ENCODE results near the gene UBE2Z. TPM values are rescaled to one million over a fixed set of nuclear protein-coding genes. Genes with fewer than 3 reads are reported as not detected.

The UBE2Z gene
- total RNA-seq, 1 donor from 2014 or later, result 39.4 TPM

DNA sequence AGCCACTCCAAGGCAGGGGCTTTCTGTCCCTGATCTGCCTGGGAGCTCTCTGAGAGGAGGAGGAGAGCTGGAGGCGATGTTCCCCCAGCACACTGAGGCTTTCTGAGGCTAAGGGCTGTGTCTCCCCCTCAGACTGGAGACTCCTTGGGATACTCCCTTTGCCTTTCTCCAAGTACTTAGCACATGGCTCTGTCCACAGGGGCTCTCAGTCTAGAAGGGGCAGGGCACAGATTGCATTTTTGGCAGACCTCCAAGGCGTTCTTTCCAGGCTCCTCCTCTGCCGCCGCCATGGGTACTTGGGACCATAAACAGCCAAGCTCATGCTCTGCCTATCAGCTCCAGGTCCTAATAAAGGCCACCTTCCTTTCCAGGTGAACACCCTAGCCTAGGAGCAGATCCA lies 62.0 kb downstream of the UBE2Z start:
- Histone ChIP-seq H3K4me3 (no peak overlapping the region), H3K4me1 (no peaks in the 10 kb centered on the region), H3K27me3 (ENCODE audit: low read depth) (peaks cover 100% of the 10 kb centered on the region), H3K9me3 (replicated peaks) (no peaks in the 10 kb centered on the region), H3K27ac (replicated peaks) (no peak overlapping the region), H3K36me3 (no peaks in the 10 kb centered on the region)
- no peak for TF ChIP-seq CTCF (IDR thresholded peaks at IDR 0.05; ENCODE audit: borderline replicate concordance)
- no peak for DNase-seq
- intact Hi-C loops (cut with micrococcal nuclease), result no loop called here

GRCh38 chr17:48970865-48971687 lies 62.9 kb downstream of the UBE2Z start:
- Histone ChIP-seq H3K4me3 (no peak overlapping the region), H3K9me3 (replicated peaks) (no peaks in the 10 kb centered on the region), H3K27ac (replicated peaks) (no peak overlapping the region), H3K27me3 (ENCODE audit: low read depth) (peaks cover 100% of the 10 kb centered on the region), H3K36me3 (no peaks in the 10 kb centered on the region), H3K4me1 (no peaks in the 10 kb centered on the region)
- intact Hi-C loops (cut with micrococcal nuclease), result no loop called here
- no peak for DNase-seq
- TF ChIP-seq CTCF (IDR thresholded peaks at IDR 0.05; ENCODE audit: borderline replicate concordance), result no peak

DNA sequence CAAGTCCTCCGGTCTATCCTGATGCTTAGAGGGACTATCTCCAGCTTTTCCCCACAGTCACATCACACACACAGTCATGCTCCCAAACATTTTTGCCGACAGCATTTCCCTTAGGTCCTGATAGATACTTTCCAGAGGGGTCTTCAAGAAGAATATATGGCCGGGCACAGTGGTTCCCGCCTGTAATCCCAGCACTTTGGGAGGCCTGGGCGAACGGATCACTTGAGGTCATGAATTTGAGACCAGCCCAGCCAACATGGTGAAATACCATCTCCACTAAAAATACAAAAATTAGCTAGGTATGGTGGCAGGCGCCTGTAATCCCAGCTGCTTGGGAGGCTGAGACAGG lies 64.5 kb downstream of the UBE2Z start:
- intact Hi-C loops (cut with micrococcal nuclease), result no loop called here
- no peak for DNase-seq
- no peaks in the 10 kb centered on the region for H3K4me1 ChIP-seq
- TF ChIP-seq CTCF (IDR thresholded peaks at IDR 0.05; ENCODE audit: borderline replicate concordance), result no peak
- no peak overlapping the region for H3K27ac ChIP-seq (replicated peaks)
- H3K27me3 ChIP-seq (ENCODE audit: low read depth), result peaks cover 100% of the 10 kb centered on the region
- H3K36me3 ChIP-seq, result no peaks in the 10 kb centered on the region
- no peaks in the 10 kb centered on the region for H3K9me3 ChIP-seq (replicated peaks)
- H3K4me3 ChIP-seq, result no peak overlapping the region

- no peak overlapping the region for H3K4me3 ChIP-seq
- DNase-seq, result no peak
- intact Hi-C loops (cut with micrococcal nuclease), result no loop called here
- no peaks in the 10 kb centered on the region for H3K36me3 ChIP-seq
- H3K27ac ChIP-seq (replicated peaks), result no peak overlapping the region
- H3K4me1 ChIP-seq, result no peaks in the 10 kb centered on the region
- no peak for TF ChIP-seq CTCF (IDR thresholded peaks at IDR 0.05; ENCODE audit: borderline replicate concordance)
- no peaks in the 10 kb centered on the region for H3K9me3 ChIP-seq (replicated peaks)
- peaks cover 98% of the 10 kb centered on the region for H3K27me3 ChIP-seq (ENCODE audit: low read depth)
These were observed 65.6 kb downstream of the UBE2Z start for GRCh38 chr17:48973806-48974205.

Other genes starting within 250 kb of the UBE2Z start
- not detected for gene PRAC1, start 185.9 kb upstream of the UBE2Z start, total RNA-seq
- not detected for gene PRAC2, start 185.2 kb upstream of the UBE2Z start, total RNA-seq
- gene HOXB13, start 179.7 kb upstream of the UBE2Z start, total RNA-seq, result not detected
- gene TTLL6, start 91.2 kb upstream of the UBE2Z start, total RNA-seq, result not detected
- 312 TPM for gene CALCOCO2, start 77.4 kb upstream of the UBE2Z start, total RNA-seq
- gene ATP5MC1, start 15.6 kb upstream of the UBE2Z start, total RNA-seq, result 466 TPM
- 111 TPM for gene SNF8, start 36.4 kb downstream of the UBE2Z start, total RNA-seq
- not detected for gene GIP, start 60.2 kb downstream of the UBE2Z start, total RNA-seq
- not detected for gene IGF2BP1, start 89.0 kb downstream of the UBE2Z start, total RNA-seq
- gene B4GALNT2, start 224.4 kb downstream of the UBE2Z start, total RNA-seq, result not detected

Data from left ventricle myocardium inferior (tissue), 1 donor.